Tibial nerve (tissue), 4 donors: ENCODE results near the gene GRM8. TPM values are rescaled to one million over a fixed set of nuclear protein-coding genes. Genes with fewer than 3 reads are reported as not detected.

Experiments used
- DNase-seq, 2 donors: peaks; one replicate each; pipeline ENCODE4 v3.0.0-alpha.2; 2019; ENCODE audit warnings: low spot score in 2 of 2
- H3K27ac ChIP-seq, 4 donors: fragments of 200-600 bp; sonication (generic) in 3 of 4; one replicate each; pipeline ENCODE4 v1.5.1; 2017 to 2019; ENCODE audit warnings: mild to moderate bottlenecking in 1 of 4
- H3K27me3 ChIP-seq, 2 donors: fragments of 200-600 bp; sonication (generic) in 1 of 2; one replicate each; pipeline versions ENCODE4 v1.5.1 to v1.6.0; 2017 to 2019
- H3K36me3 ChIP-seq, 3 donors: fragments of 200-600 bp; sonication (generic); one replicate each; pipeline ENCODE4 v1.5.1; 2018 to 2019
- H3K4me1 ChIP-seq, 4 donors: fragments of 200-600 bp; sonication (generic) in 3 of 4; one replicate each; pipeline ENCODE4 v1.5.1; 2017 to 2019
- H3K4me3 ChIP-seq, 4 donors: fragments of 200-600 bp; sonication (generic) in 3 of 4; one replicate each; pipeline ENCODE4 v1.5.1; 2017 to 2019; ENCODE audit warnings: mild to moderate bottlenecking in 1 of 4, moderate library complexity in 1 of 4
- H3K9me3 ChIP-seq, 4 donors: fragments of 200-600 bp; sonication (generic) in 3 of 4; one replicate each; pipeline ENCODE4 v1.5.1; 2017 to 2019
- CTCF ChIP-seq, 5 experiments: fragments of 200-600 bp in 3 of 5; fragments of 450-650 bp in 2 of 5; sonication (generic) in 3 of 5; IDR thresholded peaks; one replicate each; pipeline ENCODE4 v1.5.1; 2016 to 2019; ENCODE audit warnings: antibody characterized with exemption in 5 of 5, mild to moderate bottlenecking in 3 of 5, moderate library complexity in 2 of 5
- EP300 ChIP-seq, 2 donors: sonication (generic); formaldehyde crosslinking; IDR thresholded peaks; one replicate each; pipeline ENCODE4 v1.6.1; 2017; ENCODE audit warnings: antibody characterized with exemption in 2 of 2, mild to moderate bottlenecking in 1 of 2
- POLR2A ChIP-seq, 2 donors: fragments of 450-650 bp; IDR thresholded peaks; one replicate each; pipeline ENCODE4 v1.6.1; 2017; ENCODE audit warnings: antibody characterized with exemption in 2 of 2, mild to moderate bottlenecking in 2 of 2, moderate library complexity in 2 of 2
- WGBS, 2 donors: methylation state at CpG; one replicate each; pipeline ENCODE4 v1.1.5; 2018; 5-methylcytosine and 5-hydroxymethylcytosine counted together
- total RNA-seq, 4 donors: library from RNA; depleted of rRNA; stranded (reverse); fragments of >200 nt; gene quantifications; one replicate each; pipeline ENCODE4 v1.1.0, GENCODE V29; 2016

GRM8 gene
- total RNA-seq, 4 donors from 2014 or later, result 0.59 to 1.5 (median 1.1) TPM

GRCh38 chr7:127207806-127208205, 44.9 kb downstream of the GRM8 start:
- Histone ChIP-seq H3K4me1 (no peaks in the 10 kb centered on the region), H3K27me3 (no peaks in the 10 kb centered on the region), H3K36me3 (no peaks in the 10 kb centered on the region), H3K27ac (no peak overlapping the region), H3K9me3 (no peaks in the 10 kb centered on the region), H3K4me3 (no peak overlapping the region)
- no peak for DNase-seq
- no peak for TF ChIP-seq POLR2A (IDR thresholded peaks at IDR 0.05)
- TF ChIP-seq EP300 (IDR thresholded peaks at IDR 0.05), result no peak
- WGBS, 2 donors, result 68 to 74% methylated on average over 5 of the region's 5 CpGs

GRCh38 chr7:127207230-127207629, 45.5 kb downstream of the GRM8 start:
- TF ChIP-seq CTCF (IDR thresholded peaks at IDR 0.05) (no peak), POLR2A (IDR thresholded peaks at IDR 0.05) (no peak), EP300 (IDR thresholded peaks at IDR 0.05) (no peak)
- Histone ChIP-seq H3K27me3 (no peaks in the 10 kb centered on the region), H3K27ac (no peak overlapping the region), H3K9me3 (no peaks in the 10 kb centered on the region), H3K4me3 (no peak overlapping the region), H3K4me1 (no peaks in the 10 kb centered on the region), H3K36me3 (no peaks in the 10 kb centered on the region)
- no peak for DNase-seq
- 68 to 72% methylated on average over 4 of the region's 4 CpGs for WGBS, 2 donors

GRCh38 chr7:127194571-127194970, 58.2 kb downstream of the GRM8 start:
- no peak for TF ChIP-seq CTCF (IDR thresholded peaks at IDR 0.05)
- TF ChIP-seq EP300 (IDR thresholded peaks at IDR 0.05), result no peak
- TF ChIP-seq POLR2A (IDR thresholded peaks at IDR 0.05), result no peak
- 67 to 70% methylated on average over 2 of the region's 2 CpGs for WGBS, 2 donors
- Histone ChIP-seq H3K27me3 (no peaks in the 10 kb centered on the region), H3K4me1 (no peaks in the 10 kb centered on the region), H3K36me3 (no peaks in the 10 kb centered on the region), H3K27ac (no peak overlapping the region), H3K4me3 (no peak overlapping the region), H3K9me3 (no peaks in the 10 kb centered on the region)
- no peak for DNase-seq

- TF ChIP-seq POLR2A (IDR thresholded peaks at IDR 0.05) (no peak), EP300 (IDR thresholded peaks at IDR 0.05) (no peak), CTCF (IDR thresholded peaks at IDR 0.05) (no peak)
- WGBS, 2 donors, result 38 to 46% methylated on average over 3 of the region's 3 CpGs
These were observed 62.9 kb downstream of the GRM8 start for GRCh38 chr7:127189886-127190285.

GRCh38 chr7:127189074-127189473, 63.7 kb downstream of the GRM8 start:
- no peaks in the 10 kb centered on the region for H3K9me3 ChIP-seq
- no peaks in the 10 kb centered on the region for H3K4me1 ChIP-seq
- no peak overlapping the region for H3K27ac ChIP-seq
- no peak for TF ChIP-seq CTCF (IDR thresholded peaks at IDR 0.05)
- no peak for TF ChIP-seq POLR2A (IDR thresholded peaks at IDR 0.05)
- no peak for TF ChIP-seq EP300 (IDR thresholded peaks at IDR 0.05)
- no peaks in the 10 kb centered on the region for H3K36me3 ChIP-seq
- no peak for DNase-seq
- WGBS, 2 donors, result 76 to 80% methylated on average over 2 of the region's 2 CpGs
- no peaks in the 10 kb centered on the region for H3K27me3 ChIP-seq
- H3K4me3 ChIP-seq, result no peak overlapping the region

More at GRCh38 chr7:127189886-127190285, 62.9 kb downstream of the GRM8 start:
- H3K4me1 ChIP-seq, result no peaks in the 10 kb centered on the region
- no peak overlapping the region for H3K4me3 ChIP-seq
- no peaks in the 10 kb centered on the region for H3K27me3 ChIP-seq
- H3K9me3 ChIP-seq, result no peaks in the 10 kb centered on the region
- H3K36me3 ChIP-seq, result no peaks in the 10 kb centered on the region
- no peak overlapping the region for H3K27ac ChIP-seq
- DNase-seq, result no peak

- Histone ChIP-seq H3K9me3 (no peaks in the 10 kb centered on the region), H3K27ac (no peak overlapping the region), H3K36me3 (no peaks in the 10 kb centered on the region), H3K27me3 (no peaks in the 10 kb centered on the region), H3K4me3 (no peak overlapping the region), H3K4me1 (no peaks in the 10 kb centered on the region)
- TF ChIP-seq EP300 (IDR thresholded peaks at IDR 0.05), result no peak
- no peak for DNase-seq
- whole genome bisulfite sequencing, 2 donors, result 92 to 95% methylated on average over 1 of the region's 1 CpG
These were observed 65.0 kb downstream of the GRM8 start for GRCh38 chr7:127187740-127188139.
